Breast epithelium (tissue), 4 donors: Measurements from ENCODE around the gene CSNK1A1L. TPM values are rescaled to one million over a fixed set of nuclear protein-coding genes. Genes with fewer than 3 reads are reported as not detected.

Experiments used
- DNase-seq, 2 donors: peaks; one replicate each; pipeline ENCODE4 v3.0.0-alpha.2; 2019; ENCODE audit warnings: low spot score in 2 of 2
- H3K27ac ChIP-seq, 2 donors: fragments of 200-600 bp; sonication (generic) in 1 of 2; one replicate each; pipeline ENCODE4 v1.5.1; 2016 to 2019; ENCODE audit warnings: mild to moderate bottlenecking in 1 of 2
- H3K27me3 ChIP-seq, 2 donors: fragments of 200-600 bp; sonication (generic) in 1 of 2; one replicate each; pipeline versions ENCODE4 v1.5.1 to v1.6.0; 2017 to 2019; ENCODE audit warnings: control low read depth in 1 of 2, mild to moderate bottlenecking in 1 of 2
- H3K36me3 ChIP-seq: fragments of 200-600 bp; one replicate; pipeline ENCODE4 v1.5.1; 2019
- H3K4me1 ChIP-seq, 2 donors: fragments of 200-600 bp; sonication (generic); one replicate each; pipeline ENCODE4 v1.5.1; 2016 to 2019; ENCODE audit warnings: control low read depth in 1 of 2
- H3K4me3 ChIP-seq, 3 donors: fragments of 200-600 bp; sonication (generic); 1 replicate in 2 of 3; 2 replicates in 1 of 3; pipeline ENCODE4 v1.5.1; 2016 to 2019; ENCODE audit warnings: mild to moderate bottlenecking in 3 of 3, moderate library complexity in 2 of 3
- H3K9me3 ChIP-seq, 2 donors: fragments of 200-600 bp; sonication (generic) in 1 of 2; one replicate each; pipeline ENCODE4 v1.5.1; 2016 to 2019; ENCODE audit warnings: control low read depth in 1 of 2
- POLR2A ChIP-seq: fragments of 450-650 bp; IDR thresholded peaks from one replicate; pipeline ENCODE4 v1.6.1; 2016; ENCODE audit warnings: antibody characterized with exemption, mild to moderate bottlenecking, moderate library complexity
- POLR2AphosphoS5 ChIP-seq, 3 donors: sonication (generic); formaldehyde crosslinking; IDR thresholded peaks; one replicate each; pipeline ENCODE4 v1.6.1; 2017; ENCODE audit warnings: antibody characterized with exemption in 3 of 3
- intact Hi-C: fragments of 100-400 bp; cut with DNase I; formaldehyde crosslinking; loops from one replicate; pipeline ENCODE4 v1.15.1; 2023; ENCODE audit warnings: low total_unique reads
- total RNA-seq, 3 donors: library from RNA; depleted of rRNA; stranded (reverse); fragments of >200 nt; gene quantifications; one replicate each; pipeline ENCODE4 v1.1.0, GENCODE V29; 2016
- TF ChIP-seq, protein P1 (sequence below), 3 donors: fragments of 450-650 bp; IDR thresholded peaks; one replicate each; pipeline ENCODE4 v1.5.1; 2016 to 2017; ENCODE audit warnings: antibody characterized with exemption in 3 of 3, mild to moderate bottlenecking in 3 of 3, moderate library complexity in 3 of 3

CSNK1A1L gene
- total RNA-seq, 3 donors from 2014 or later: not detected

DNA sequence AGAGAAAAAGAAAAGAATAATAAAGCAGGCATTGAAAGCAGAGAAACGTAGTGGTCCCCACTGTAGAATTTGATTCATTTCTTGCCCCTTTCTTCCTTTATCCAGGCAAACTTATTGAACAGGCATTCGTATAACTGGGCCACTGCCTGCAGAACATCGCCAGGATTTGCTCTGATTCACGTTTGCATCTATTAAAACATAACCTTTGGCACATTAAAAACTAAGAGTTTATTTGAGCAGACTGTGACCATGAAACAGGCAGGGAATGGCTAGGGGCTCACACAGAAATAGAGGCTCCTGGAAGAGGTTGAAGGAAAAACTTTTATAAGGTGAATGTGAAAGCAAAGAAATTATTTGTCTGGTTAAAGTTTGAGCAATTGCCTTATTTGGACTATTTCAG is 33.4 kb downstream of the CSNK1A1L start:
- TF ChIP-seq POLR2AphosphoS5 (IDR thresholded peaks at IDR 0.05): no peak
- TF ChIP-seq, protein P1, sequence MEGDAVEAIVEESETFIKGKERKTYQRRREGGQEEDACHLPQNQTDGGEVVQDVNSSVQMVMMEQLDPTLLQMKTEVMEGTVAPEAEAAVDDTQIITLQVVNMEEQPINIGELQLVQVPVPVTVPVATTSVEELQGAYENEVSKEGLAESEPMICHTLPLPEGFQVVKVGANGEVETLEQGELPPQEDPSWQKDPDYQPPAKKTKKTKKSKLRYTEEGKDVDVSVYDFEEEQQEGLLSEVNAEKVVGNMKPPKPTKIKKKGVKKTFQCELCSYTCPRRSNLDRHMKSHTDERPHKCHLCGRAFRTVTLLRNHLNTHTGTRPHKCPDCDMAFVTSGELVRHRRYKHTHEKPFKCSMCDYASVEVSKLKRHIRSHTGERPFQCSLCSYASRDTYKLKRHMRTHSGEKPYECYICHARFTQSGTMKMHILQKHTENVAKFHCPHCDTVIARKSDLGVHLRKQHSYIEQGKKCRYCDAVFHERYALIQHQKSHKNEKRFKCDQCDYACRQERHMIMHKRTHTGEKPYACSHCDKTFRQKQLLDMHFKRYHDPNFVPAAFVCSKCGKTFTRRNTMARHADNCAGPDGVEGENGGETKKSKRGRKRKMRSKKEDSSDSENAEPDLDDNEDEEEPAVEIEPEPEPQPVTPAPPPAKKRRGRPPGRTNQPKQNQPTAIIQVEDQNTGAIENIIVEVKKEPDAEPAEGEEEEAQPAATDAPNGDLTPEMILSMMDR (IDR thresholded peaks at IDR 0.05): no peak
- TF ChIP-seq POLR2A: no peak
- Histone ChIP-seq H3K36me3 (no peaks in the 10 kb centered on the region), H3K27me3 (no peaks in the 10 kb centered on the region), H3K27ac (no peak overlapping the region), H3K4me3 (no peak overlapping the region), H3K9me3 (no peaks in the 10 kb centered on the region), H3K4me1 (no peaks in the 10 kb centered on the region)
- DNase-seq: no peak
- intact Hi-C loops: no loop called here

DNA sequence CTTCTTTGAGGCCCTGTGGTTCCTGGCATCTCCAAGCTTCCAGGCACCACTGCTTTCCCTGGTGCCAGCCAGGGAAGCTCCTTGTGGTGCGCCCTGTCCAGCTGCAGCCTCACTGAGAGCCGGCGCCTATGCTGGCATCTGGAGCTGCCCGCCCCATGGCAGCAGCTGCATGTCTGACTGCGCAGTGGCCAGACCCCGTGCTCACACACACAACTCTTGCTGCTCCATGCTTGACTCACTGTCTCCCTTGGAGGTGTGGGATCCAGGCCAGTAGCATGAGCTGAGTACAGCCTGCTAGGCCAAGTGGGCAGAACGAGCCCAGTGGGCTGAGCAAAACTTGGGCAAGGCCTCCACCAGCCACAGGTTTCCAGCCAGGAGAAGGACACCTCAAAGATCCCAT is 34.5 kb downstream of the CSNK1A1L start:
- Histone ChIP-seq H3K4me3 (no peak overlapping the region), H3K9me3 (no peaks in the 10 kb centered on the region), H3K27ac (no peak overlapping the region), H3K4me1 (no peaks in the 10 kb centered on the region), H3K27me3 (no peaks in the 10 kb centered on the region), H3K36me3 (no peaks in the 10 kb centered on the region)
- DNase-seq: no peak
- TF ChIP-seq, protein P1 (IDR thresholded peaks at IDR 0.05): no peak
- TF ChIP-seq POLR2A: no peak
- intact Hi-C loops: no loop called here

DNA sequence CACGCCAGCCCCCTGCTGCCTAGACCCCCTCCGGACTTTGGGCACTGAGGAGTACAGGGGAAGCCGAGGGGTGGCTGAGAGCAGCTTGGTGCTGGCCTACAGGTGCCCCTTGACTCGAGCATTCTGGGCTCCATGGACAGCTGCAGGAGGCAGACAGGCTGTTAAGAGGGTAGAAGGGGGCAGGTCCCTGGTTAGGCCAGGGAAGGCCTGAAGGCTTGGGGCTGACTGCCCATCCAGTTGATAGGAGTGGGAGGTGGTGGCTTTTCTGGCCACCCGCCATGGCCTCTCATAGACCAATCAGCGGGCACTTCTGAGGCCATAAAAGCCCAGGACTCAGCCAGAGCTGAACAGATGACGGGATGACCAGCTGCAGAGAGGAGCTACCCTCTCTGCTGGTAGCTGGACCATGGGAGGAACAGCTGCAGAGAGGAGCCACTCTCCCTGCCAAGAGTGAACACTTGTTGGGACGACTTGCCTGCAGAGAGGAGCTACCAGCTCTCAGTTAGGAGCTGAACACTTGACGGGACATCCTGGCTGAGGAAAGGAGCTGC is 35.2 kb downstream of the CSNK1A1L start:
- Histone ChIP-seq H3K27me3 (no peaks in the 10 kb centered on the region), H3K27ac (no peak overlapping the region), H3K36me3 (no peaks in the 10 kb centered on the region), H3K4me3 (no peak overlapping the region), H3K9me3 (no peaks in the 10 kb centered on the region), H3K4me1 (no peaks in the 10 kb centered on the region)
- TF ChIP-seq, protein P1 (IDR thresholded peaks at IDR 0.05): no peak
- TF ChIP-seq POLR2AphosphoS5 (IDR thresholded peaks at IDR 0.05): no peak
- no peak for TF ChIP-seq POLR2A
- no peak for DNase-seq
- intact Hi-C loops: no loop called here

DNA sequence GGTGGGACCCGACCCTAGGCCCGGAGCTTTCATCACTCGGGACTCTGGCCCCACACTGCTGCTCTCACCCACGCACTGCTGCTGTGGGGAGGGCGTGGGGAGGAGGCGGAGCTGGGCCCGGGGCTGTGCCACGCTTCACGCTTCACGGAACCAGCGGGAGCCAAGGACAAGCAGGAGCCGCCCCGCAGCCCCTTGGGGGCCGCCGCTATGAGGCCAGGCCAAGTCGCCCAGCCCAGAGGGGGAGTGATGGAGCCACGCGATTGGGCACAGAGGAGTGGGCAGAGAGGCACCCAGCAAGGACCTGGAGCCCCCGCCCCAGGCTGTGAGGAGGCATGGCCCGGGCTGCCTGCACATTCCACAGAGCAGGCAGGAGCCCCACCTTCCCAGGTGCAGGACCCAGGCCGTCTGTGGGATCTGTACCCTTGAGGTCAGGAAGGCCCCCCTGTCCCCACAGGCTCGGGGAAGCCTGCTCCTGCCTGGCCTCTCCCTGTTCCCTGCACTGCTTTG is 35.8 kb downstream of the CSNK1A1L start:
- no peaks in the 10 kb centered on the region for H3K4me1 ChIP-seq
- TF ChIP-seq POLR2AphosphoS5 (IDR thresholded peaks at IDR 0.05): no peak
- no peak for TF ChIP-seq POLR2A
- no peak overlapping the region for H3K4me3 ChIP-seq
- no peaks in the 10 kb centered on the region for H3K36me3 ChIP-seq
- no peak overlapping the region for H3K27ac ChIP-seq
- no peak for DNase-seq
- no peaks in the 10 kb centered on the region for H3K9me3 ChIP-seq
- intact Hi-C loops: no loop called here
- no peaks in the 10 kb centered on the region for H3K27me3 ChIP-seq

DNA sequence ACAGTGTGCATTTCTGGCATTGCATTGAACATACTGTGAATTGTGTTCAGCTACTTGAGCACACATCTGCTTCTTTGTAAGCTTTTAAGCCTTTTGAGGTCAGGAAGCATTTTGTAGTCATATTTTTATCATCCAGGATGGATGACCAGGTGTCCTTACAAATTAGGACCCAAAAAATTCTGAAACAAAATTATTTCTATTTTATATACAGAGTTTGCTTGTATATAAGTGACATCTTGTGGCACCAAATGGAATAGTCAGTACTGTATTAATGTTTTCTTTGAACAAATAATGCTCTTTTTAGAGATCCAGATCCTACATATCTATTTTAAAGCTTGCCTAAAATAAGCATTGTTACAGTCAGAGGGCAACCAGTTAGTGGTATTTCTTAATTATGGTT is 36.5 kb downstream of the CSNK1A1L start:
- Histone ChIP-seq H3K4me3 (no peak overlapping the region), H3K36me3 (no peaks in the 10 kb centered on the region), H3K9me3 (no peaks in the 10 kb centered on the region), H3K27ac (no peak overlapping the region), H3K27me3 (no peaks in the 10 kb centered on the region), H3K4me1 (no peaks in the 10 kb centered on the region)
- no peak for TF ChIP-seq POLR2AphosphoS5 (IDR thresholded peaks at IDR 0.05)
- TF ChIP-seq, protein P1 (IDR thresholded peaks at IDR 0.05): no peak
- no peak for TF ChIP-seq POLR2A
- intact Hi-C loops: no loop called here
- no peak for DNase-seq

DNA sequence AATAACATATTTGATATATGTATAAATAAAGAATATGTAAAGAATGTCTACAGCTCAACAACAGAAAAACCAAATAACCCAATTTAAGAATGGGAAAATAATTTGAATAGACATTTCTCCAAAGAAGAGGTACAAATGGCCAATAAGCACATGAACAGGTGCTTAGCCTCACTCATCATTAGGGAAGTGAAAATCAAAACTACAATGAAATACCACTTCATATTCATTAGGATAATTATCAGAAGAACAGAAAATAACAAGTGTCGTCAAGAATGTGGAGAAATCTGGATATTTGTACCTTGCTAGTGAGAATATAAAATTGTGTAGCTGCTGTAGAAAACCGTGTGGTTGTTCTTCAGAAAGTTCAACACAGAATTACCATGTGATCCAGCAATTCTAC is 37.6 kb downstream of the CSNK1A1L start:
- Histone ChIP-seq H3K36me3 (no peaks in the 10 kb centered on the region), H3K27ac (no peak overlapping the region), H3K9me3 (no peaks in the 10 kb centered on the region), H3K27me3 (no peaks in the 10 kb centered on the region), H3K4me3 (no peak overlapping the region), H3K4me1 (no peaks in the 10 kb centered on the region)
- no peak for DNase-seq
- no peak for TF ChIP-seq POLR2A
- TF ChIP-seq POLR2AphosphoS5 (IDR thresholded peaks at IDR 0.05): no peak
- TF ChIP-seq, protein P1 (IDR thresholded peaks at IDR 0.05): no peak
- intact Hi-C loops: no loop called here
